ENCODE results near the gene CCL11.

CCL11 gene

DNA sequence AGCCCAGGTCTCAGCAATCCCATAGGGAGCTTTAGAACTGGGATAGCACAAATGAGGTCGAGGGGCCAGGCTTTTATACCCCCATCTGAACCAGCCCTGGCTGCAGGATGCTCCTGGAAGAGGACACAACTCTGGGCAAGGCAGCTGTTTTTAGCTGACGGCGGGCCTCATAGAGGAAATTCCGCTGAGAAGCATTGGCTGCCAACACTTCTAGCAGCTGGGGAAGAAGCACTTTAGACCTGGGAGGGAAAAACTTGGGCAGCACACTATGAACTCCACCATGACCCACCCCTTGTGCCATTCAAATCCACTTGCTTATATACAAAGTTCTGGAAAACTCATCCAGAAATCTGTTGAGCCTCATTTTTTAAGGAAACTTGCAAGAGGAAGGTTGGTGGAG, 5.0 kb downstream of the CCL11 start:
- peaks cover 2% of the 10 kb centered on the region for H3K27me3 Mint-ChIP-seq
- H3K9me3 Mint-ChIP-seq = no peaks in the 10 kb centered on the region
- H3K36me3 Mint-ChIP-seq = no peaks in the 10 kb centered on the region
- H3K27ac Mint-ChIP-seq = no peak overlapping the region
- H3K4me3 Mint-ChIP-seq = no peak overlapping the region
- H3K4me1 Mint-ChIP-seq = no peaks in the 10 kb centered on the region

DNA sequence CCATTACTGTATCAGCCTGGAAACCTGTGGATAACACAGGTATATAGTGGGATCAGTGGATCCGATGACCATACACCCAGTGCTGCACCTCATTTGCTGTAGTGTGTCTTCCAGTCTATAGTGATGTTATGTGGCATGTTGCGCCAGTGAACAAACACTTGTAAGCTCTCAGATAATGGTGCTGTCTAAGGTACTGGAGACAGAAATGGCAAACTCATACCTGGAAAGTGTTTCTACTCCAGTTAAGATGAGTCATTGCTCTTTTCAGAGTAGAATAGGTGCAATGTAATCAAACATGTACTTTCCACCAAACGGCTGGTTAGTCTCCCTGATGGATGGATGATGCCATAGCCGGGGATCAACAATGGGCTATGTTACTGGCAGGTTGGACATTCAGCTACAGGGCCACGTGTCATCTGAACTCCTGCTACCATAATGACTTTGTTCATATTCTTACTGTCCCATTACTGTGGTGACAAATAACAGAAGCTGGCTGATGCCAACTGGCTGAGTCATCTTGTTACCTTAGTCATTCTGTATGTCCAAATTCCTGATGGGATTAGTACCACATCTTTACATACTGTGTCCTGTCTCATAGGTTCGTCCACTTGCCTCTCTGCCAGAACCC, 6.3 kb downstream of the CCL11 start:
- peaks cover 4% of the 10 kb centered on the region for H3K27me3 Mint-ChIP-seq
- no peak overlapping the region for H3K4me3 Mint-ChIP-seq
- no peaks in the 10 kb centered on the region for H3K4me1 Mint-ChIP-seq
- H3K27ac Mint-ChIP-seq = no peak overlapping the region
- H3K36me3 Mint-ChIP-seq = no peaks in the 10 kb centered on the region
- H3K9me3 Mint-ChIP-seq = no peaks in the 10 kb centered on the region

DNA sequence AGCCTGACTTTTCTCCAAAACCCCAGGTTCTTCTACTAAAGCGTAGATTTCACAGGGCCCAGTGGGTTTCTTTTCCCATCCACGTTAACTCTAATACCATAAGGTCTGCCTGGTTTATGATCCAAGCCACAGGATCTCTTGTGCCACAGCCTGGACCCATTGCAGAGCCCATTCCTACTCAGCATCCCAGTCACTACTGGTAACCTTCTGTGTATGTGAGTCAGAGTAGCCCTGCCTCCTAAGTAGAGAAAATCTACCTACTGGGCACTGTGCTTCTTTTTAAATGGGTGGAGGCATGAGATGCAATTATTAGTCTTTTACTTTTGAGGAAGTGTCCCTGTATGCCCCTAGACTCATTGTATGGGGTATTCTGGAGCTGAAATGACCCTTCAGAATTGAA, 13.5 kb downstream of the CCL11 start:
- Mint-ChIP-seq H3K27me3 (peaks cover 26% of the 10 kb centered on the region), H3K27ac (no peak overlapping the region), H3K4me1 (no peaks in the 10 kb centered on the region), H3K4me3 (no peak overlapping the region), H3K9me3 (no peaks in the 10 kb centered on the region), H3K36me3 (no peaks in the 10 kb centered on the region)

DNA sequence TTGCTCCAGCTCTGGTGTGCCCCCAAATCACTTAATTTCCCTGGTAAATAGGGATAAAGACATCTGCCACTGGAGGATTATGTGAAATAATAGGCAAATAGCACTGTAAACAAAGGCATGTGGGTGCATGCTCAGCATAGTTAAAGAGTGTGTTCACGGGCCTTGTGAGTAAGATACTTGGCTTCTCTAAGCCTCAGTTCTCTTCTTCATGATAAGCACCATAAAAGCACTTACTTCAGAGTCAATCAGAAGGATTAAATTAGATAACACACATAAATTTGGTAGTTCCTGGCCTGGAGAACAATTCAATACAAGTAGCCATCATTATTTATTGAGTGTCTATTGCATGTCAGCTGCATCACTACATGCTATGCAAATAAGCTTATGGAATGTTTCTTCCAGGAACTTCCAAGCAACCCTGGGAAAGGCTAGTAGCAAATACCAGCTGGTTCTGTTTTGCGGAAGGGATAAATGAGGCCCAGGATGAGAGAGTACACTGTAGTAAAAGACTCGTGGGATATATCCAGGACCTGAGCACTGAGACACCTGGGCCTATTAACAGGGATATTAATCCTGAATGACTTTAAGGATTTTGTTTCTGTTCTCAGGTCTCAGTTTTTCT, 14.5 kb downstream of the CCL11 start:
- H3K27ac Mint-ChIP-seq = no peak overlapping the region
- no peaks in the 10 kb centered on the region for H3K4me1 Mint-ChIP-seq
- H3K27me3 Mint-ChIP-seq = peaks cover 26% of the 10 kb centered on the region
- no peak overlapping the region for H3K4me3 Mint-ChIP-seq
- no peaks in the 10 kb centered on the region for H3K9me3 Mint-ChIP-seq
- H3K36me3 Mint-ChIP-seq = no peaks in the 10 kb centered on the region

DNA sequence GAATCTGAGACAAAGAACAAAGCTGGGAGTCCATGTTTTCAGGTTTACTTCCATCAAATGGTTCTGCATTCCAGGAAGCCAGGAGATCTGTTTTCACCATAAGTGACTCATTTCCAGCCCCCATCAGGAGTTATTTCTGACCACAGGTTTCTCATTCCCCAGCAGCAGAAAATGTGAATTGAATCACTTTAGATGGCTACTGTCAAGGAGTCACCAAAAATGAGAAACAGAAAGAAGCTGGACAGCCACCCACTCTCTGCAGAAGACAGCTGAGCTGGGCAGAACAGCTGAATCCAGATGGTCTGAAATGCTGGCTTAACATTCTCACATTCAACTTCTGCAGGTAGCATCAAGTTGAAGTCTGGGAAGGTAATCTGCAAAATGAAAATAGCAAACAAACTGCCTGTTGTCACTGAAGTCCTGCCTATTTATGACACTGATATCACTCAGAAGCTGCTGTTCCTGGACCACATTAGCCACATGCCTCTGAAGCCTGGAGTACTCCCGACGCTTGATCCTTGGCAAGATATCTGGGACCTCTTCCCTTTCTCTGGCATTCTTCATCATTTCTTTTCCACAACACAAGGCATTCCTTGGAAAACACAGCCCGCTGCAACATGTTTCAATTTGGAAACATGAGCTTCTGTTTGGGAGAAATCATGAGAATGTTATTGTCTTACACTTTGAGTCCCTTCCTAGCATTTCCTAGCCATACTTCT, 15.3 kb downstream of the CCL11 start:
- H3K36me3 Mint-ChIP-seq = no peaks in the 10 kb centered on the region
- H3K4me3 Mint-ChIP-seq = no peak overlapping the region

DNA sequence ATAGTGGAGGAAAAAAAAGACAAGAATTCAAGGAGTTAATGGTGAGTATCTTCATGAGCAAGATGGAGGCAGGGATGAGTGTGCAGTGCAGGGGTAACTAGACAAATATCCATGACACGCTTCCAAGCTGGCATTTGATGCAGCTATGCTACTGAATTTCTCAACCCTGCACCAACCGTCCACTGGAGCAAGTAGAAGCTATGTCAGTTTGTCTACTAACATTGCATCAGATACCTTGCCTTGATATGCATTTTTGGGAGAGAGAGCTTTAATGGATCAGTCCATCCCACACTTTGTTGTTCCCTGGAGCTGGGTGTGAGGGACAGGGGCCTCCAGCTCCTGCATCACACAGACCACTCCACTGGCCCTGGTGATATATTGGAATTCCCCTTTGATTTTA, 16.4 kb downstream of the CCL11 start:
- Mint-ChIP-seq H3K27me3 (peaks cover 26% of the 10 kb centered on the region), H3K36me3 (no peaks in the 10 kb centered on the region), H3K4me1 (no peaks in the 10 kb centered on the region), H3K9me3 (no peaks in the 10 kb centered on the region), H3K27ac (no peak overlapping the region), H3K4me3 (no peak overlapping the region)

More for the DNA sequence above, 15.3 kb downstream of the CCL11 start:
- Mint-ChIP-seq H3K27me3 (peaks cover 26% of the 10 kb centered on the region), H3K27ac (no peak overlapping the region), H3K4me1 (no peaks in the 10 kb centered on the region), H3K9me3 (no peaks in the 10 kb centered on the region)

DNA sequence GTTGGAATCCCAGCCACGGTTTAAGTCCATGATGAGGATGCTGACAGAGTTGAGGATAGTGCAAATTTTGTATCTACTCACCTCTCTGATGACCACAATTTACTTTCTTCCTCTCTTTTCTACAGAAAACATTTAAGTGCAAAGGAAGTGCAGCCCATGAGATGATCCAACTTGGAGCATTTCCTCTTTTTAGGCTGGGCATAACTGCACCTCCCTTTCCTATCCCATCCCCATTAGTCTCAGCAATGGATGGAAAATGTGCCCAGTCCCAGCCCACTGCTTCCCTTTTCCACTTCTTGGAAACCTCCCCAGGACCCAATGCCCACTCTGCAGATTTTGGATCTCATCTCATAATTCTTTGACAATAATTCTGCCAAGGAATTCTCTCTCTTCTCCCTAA, 17.1 kb downstream of the CCL11 start:
- Mint-ChIP-seq H3K36me3 (no peaks in the 10 kb centered on the region), H3K9me3 (no peaks in the 10 kb centered on the region), H3K4me1 (no peaks in the 10 kb centered on the region), H3K4me3 (no peak overlapping the region), H3K27ac (no peak overlapping the region), H3K27me3 (peaks cover 26% of the 10 kb centered on the region)

DNA sequence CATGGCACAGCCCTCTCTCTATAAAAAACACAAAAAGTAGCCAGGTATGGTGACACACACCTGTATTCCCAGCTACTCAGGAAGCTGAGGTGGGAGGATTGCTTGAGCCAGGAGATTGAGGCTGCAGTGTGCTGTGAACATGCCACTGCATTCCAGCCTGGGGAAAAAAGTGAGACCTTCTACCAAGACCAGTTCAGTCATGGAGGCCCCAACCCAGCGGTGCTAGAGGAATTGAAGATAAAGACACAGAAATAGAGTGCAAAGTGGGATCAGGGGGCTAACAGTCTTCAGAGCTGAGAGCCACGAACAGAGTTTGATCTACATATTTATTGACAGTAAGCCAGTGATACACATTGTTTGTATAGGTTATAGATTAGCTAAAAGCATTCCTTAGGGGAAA, 18.1 kb downstream of the CCL11 start:
- Mint-ChIP-seq H3K4me3 (no peak overlapping the region), H3K4me1 (no peaks in the 10 kb centered on the region), H3K36me3 (no peaks in the 10 kb centered on the region), H3K27ac (no peak overlapping the region), H3K9me3 (no peaks in the 10 kb centered on the region), H3K27me3 (peaks cover 22% of the 10 kb centered on the region)

DNA sequence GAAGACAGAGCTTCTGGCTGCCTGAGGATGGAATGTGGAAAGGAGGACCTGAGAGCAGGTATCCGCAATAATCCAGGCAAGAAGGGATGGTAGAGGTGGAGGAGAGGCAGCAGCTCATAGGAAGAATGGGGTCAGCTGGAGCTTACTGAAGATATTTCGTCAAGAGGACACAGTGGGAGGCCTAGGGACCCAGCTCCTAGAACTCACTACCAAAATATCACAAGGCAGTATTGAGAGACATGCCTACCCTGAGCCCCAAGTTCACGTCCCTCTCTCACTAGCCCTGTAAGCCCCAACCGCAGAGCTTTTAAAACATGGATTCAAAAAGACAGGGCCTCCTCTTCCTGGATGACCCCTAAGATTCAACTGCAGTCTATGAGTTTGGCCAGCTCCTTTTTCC, 19.5 kb downstream of the CCL11 start:
- no peak overlapping the region for H3K4me3 Mint-ChIP-seq
- H3K36me3 Mint-ChIP-seq = no peaks in the 10 kb centered on the region
- H3K4me1 Mint-ChIP-seq = no peaks in the 10 kb centered on the region
- H3K27ac Mint-ChIP-seq = no peak overlapping the region
- H3K9me3 Mint-ChIP-seq = no peaks in the 10 kb centered on the region
- peaks cover 13% of the 10 kb centered on the region for H3K27me3 Mint-ChIP-seq

DNA sequence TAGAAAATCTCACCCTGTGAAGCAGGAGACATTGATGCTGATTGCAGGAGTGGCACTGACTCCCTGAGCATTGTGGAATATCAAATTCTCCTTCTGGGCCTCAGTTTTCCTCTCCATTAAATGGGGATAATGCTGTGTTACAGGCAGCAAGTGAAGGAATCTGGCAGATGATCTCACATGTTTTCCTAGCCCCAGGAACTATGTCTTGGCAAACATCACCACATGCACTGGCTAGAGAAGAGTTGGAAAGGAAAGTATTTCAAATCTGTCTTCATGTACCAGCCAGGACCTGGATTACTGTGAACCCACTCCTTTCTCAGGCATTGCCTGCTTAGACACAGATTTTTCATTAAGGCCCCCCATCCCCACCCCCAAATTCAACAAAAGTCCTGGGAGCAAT, 20.1 kb downstream of the CCL11 start:
- no peaks in the 10 kb centered on the region for H3K9me3 Mint-ChIP-seq
- H3K4me1 Mint-ChIP-seq = no peaks in the 10 kb centered on the region
- H3K27ac Mint-ChIP-seq = no peak overlapping the region
- no peak overlapping the region for H3K4me3 Mint-ChIP-seq
- no peaks in the 10 kb centered on the region for H3K36me3 Mint-ChIP-seq
- H3K27me3 Mint-ChIP-seq = peaks cover 11% of the 10 kb centered on the region

DNA sequence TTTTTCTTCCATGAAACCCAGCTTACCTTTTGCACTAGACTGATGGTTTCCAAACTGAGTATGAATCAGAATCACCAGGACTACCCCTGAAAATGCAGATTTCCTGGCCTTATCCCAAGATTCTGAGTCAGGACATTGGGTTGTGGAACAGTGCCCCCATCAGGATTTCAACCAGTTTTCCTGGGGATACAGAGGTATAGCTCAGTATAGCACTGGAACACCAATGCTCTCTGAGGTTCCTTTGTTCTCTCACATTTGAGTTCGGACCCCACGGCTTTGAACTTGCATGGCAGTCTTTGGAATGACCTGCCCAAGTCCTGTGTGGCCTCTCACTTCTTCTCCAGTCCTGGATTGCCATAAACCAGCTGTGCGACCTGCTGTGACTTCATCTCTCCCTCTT, 20.9 kb downstream of the CCL11 start:
- Mint-ChIP-seq H3K4me1 (no peaks in the 10 kb centered on the region), H3K4me3 (no peak overlapping the region), H3K27me3 (peaks cover 5% of the 10 kb centered on the region), H3K36me3 (no peaks in the 10 kb centered on the region), H3K9me3 (no peaks in the 10 kb centered on the region), H3K27ac (no peak overlapping the region)

DNA sequence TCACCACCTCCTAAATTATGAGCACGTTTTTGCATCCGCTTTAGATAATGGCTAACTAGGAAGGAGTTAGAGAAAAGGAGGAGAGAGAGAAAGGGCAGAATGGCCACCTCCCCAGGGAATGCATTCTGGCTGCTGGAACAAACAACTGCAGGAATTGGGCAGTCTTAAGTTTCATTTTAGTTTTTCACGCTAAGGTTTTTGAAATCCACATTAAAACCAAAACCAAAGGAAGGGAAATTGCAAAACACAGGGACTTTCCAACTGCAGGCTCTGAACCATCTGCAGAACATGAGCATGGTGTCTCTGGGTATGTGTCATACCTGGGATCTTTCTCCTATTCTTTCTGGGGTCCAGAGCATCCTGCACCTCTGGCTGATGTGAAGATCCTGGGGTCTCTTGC, 21.6 kb downstream of the CCL11 start:
- Mint-ChIP-seq H3K9me3 (no peaks in the 10 kb centered on the region), H3K4me3 (no peak overlapping the region), H3K27ac (no peak overlapping the region), H3K27me3 (peaks cover 4% of the 10 kb centered on the region), H3K36me3 (no peaks in the 10 kb centered on the region), H3K4me1 (no peaks in the 10 kb centered on the region)

DNA sequence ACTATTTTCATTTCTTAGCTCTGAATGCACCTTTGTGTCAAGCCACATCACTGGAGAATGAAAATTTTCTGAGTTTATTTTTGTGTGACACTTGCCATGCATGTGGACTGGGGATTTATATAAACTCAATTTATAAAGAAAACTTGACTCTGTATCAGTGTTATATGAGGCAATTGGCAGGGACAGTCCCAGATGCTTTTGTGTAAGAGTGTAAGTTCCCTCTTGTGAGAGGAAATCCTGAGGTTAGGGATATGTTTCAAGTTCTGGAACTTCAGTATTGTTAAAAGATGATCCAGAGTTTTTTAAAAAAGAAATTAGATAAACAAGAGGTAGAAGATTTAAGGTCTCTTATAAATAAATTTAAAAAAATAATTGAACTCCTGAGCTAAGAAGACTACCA, 22.8 kb downstream of the CCL11 start:
- no peak overlapping the region for H3K27ac Mint-ChIP-seq
- no peaks in the 10 kb centered on the region for H3K36me3 Mint-ChIP-seq
- peaks cover 4% of the 10 kb centered on the region for H3K27me3 Mint-ChIP-seq
- H3K9me3 Mint-ChIP-seq = no peaks in the 10 kb centered on the region
- no peak overlapping the region for H3K4me3 Mint-ChIP-seq
- H3K4me1 Mint-ChIP-seq = no peaks in the 10 kb centered on the region

DNA sequence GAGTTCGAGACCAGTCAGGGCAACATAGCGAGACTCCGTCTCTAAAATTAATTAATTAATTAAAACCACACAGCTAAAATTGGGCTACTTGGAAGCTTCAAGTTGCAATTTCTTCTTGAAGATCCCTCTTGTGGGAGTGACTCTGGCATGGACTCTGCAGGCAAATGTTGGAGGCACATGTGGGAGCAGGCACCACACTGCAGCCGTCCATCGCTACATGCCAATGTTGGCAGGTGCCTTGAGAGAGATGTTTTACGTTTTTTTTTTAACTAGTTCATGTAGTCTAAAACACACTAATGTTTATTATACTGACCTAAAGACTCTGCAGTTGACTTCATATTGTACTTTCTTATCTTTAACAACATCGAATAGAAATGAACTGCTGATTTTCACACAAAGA, 25.7 kb downstream of the CCL11 start:
- H3K4me3 Mint-ChIP-seq = no peak overlapping the region
- peaks cover 6% of the 10 kb centered on the region for H3K27me3 Mint-ChIP-seq
- H3K9me3 Mint-ChIP-seq = no peaks in the 10 kb centered on the region
- H3K4me1 Mint-ChIP-seq = no peaks in the 10 kb centered on the region
- H3K36me3 Mint-ChIP-seq = no peaks in the 10 kb centered on the region
- no peak overlapping the region for H3K27ac Mint-ChIP-seq

DNA sequence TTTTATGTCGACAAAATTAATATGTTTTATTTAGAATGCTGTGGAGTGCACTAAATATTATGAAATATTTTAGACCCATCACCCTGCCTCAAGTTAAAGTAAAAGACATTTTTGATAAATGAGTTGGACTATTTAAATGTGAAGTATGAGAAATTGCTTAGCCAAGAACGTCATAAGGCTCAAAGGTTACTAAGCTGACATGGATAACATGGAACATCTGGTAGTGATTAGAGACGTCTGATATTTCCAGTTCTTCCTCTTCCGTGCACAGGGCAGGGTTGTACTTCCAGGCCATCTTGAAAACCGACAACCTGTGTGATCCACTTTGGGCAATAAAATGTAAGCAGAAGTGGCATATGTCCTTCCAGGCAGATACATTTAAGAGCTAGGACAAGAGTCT, 26.5 kb downstream of the CCL11 start:
- H3K36me3 Mint-ChIP-seq = no peaks in the 10 kb centered on the region
- peaks cover 6% of the 10 kb centered on the region for H3K27me3 Mint-ChIP-seq
- H3K9me3 Mint-ChIP-seq = no peaks in the 10 kb centered on the region
- no peaks in the 10 kb centered on the region for H3K4me1 Mint-ChIP-seq
- no peak overlapping the region for H3K27ac Mint-ChIP-seq
- H3K4me3 Mint-ChIP-seq = no peak overlapping the region

DNA sequence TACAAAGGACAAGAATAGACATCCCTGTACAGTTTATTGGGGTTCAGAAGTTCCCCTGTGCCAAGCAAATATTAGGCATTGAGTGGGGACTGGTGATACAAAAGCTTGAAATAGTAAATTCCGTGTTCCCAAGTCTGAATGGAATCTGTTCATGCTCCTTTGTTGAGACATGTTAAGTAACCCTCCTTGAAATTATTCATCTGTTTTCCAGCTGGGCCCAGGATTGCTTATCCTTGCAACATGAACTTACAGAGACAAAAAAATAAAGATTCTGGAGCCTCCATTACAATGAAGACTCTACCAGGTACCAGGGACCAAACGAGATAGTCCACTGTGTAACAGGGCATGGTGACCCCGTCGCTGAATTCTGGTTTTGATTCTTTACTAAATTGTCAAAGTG, 27.6 kb downstream of the CCL11 start:
- Mint-ChIP-seq H3K9me3 (no peaks in the 10 kb centered on the region), H3K27me3 (peaks cover 6% of the 10 kb centered on the region), H3K36me3 (no peaks in the 10 kb centered on the region), H3K4me3 (no peak overlapping the region), H3K4me1 (no peaks in the 10 kb centered on the region), H3K27ac (no peak overlapping the region)

Data from activated naive CD4-positive, alpha-beta T cell treated with anti-CD3 and anti-CD28 coated beads, Interleukin-2, amount 50 U/mL, for 24 hours (primary cell).